Measurements from ENCODE around the gene DNAJC5G. TPM values are rescaled to one million over a fixed set of nuclear protein-coding genes. Genes with fewer than 3 reads are reported as not detected.

Gene DNAJC5G
- total and polyA plus RNA-seq, 2 of the 13 experiments (the other 11 are each of a cell fraction or from before 2014, with no cell fraction given): 0.05 TPM; not detected in 1

DNA sequence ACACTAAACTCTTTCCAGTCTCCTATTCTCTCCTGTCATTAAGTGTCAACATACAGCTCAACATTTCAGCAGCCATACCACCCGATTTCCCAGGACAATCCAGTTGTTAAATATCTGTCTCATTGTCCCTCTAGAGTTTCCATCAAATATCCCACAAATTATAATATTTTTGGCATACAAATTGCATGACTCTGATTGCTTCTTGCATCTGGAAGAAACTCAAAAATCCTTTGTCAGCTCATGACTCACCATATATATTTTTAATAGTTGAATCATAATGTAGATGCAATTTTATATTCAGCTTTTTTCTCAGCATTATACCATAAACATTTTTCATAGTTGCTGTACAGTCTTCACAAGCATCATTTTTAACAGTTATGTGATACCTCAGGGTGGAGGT lies 19.6 kb upstream of the DNAJC5G start (continued):
- TF ChIP-seq KDM5B (CRISPR knock-in tag; IDR thresholded peaks at IDR 0.05; ENCODE audit: borderline replicate concordance) (no peak), ZNF274 (CRISPR knock-in tag; IDR thresholded peaks at IDR 0.05) (no peak), TGIF2 (CRISPR knock-in tag; IDR thresholded peaks at IDR 0.05) (no peak), SAFB2 (CRISPR knock-in tag; IDR thresholded peaks at IDR 0.05; ENCODE audit: borderline replicate concordance, low read depth) (no peak), WIZ (CRISPR knock-in tag; IDR thresholded peaks at IDR 0.05) (no peak), ZBTB8A (CRISPR knock-in tag; IDR thresholded peaks at IDR 0.05; ENCODE audit: borderline replicate concordance, low read depth) (no peak), ZBTB7B (CRISPR knock-in tag; IDR thresholded peaks at IDR 0.05) (no peak), ZNF557 (CRISPR knock-in tag; IDR thresholded peaks at IDR 0.05) (no peak)
- TF ChIP-seq, protein P1, sequence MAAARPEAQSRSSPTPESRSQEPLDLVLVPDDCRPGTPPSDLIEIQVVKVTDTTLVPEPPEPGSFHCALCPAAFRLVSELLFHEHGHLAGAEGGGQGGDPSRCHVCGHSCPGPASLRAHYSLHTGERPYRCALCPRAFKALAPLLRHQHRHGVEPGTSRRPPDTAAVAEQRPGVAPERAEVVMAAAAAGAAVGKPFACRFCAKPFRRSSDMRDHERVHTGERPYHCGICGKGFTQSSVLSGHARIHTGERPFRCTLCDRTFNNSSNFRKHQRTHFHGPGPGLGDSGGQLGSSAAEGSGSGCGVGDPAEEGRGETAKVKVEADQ (CRISPR knock-in tag; IDR thresholded peaks at IDR 0.05; ENCODE audit: borderline replicate concordance): no peak
- TF ChIP-seq, protein P2, sequence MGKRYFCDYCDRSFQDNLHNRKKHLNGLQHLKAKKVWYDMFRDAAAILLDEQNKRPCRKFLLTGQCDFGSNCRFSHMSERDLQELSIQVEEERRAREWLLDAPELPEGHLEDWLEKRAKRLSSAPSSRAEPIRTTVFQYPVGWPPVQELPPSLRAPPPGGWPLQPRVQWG (CRISPR knock-in tag; IDR thresholded peaks at IDR 0.05; ENCODE audit: borderline replicate concordance, low read depth): no peak
- TF ChIP-seq, protein P3, sequence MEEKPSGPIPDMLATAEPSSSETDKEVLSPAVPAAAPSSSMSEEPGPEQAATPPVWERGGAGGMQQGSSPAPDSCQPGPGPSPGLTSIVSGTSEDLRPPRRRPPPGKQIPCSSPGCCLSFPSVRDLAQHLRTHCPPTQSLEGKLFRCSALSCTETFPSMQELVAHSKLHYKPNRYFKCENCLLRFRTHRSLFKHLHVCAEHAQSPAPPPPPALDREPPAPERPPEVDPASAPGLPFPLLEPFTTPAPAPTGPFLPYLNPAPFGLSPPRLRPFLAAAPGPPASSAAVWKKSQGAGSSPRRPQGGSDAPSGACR (CRISPR knock-in tag; IDR thresholded peaks at IDR 0.05): no peak

DNA sequence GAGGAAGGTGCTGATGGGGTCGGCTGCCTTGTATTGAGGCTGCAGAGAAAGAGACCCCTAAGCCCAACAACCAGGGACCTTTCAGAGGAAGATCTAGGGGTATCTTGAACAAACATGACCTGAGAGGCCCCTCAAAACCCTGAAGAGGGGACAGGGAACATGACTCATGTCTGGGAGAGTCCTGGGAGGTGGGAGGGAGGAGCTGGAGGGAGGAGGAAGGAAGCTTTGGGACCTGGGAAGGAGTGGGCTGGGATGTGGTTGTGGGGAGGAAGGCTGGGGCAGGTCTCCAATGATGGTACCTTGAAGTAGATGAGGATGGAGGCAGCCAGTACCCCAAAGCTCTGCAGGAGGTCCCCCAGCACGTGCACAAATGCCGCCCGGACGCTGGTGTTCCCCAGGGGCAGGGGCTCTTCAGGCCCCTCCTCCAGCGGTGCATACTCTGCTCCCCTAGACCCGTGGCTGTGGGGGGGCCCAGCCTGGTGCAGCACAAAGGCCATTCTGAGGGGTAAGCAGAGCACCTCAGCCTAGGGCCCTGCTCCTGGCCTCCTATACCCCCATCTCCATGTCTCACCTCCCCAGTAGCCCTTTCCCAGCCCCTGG lies 18.3 kb upstream of the DNAJC5G start:
- DNase-seq (ENCODE audit: low spot score): no peak
- CTCF ChIA-PET (ENCODE audit: low intra/inter-chr PET ratio, low total read pairs): no interaction called here
- intact Hi-C loops (cut with micrococcal nuclease; ENCODE audit: unreplicated experiment): loop anchor here (10.0 kb wide), 1 partner anchor 118 kb away; the partner anchor contains the start of genes EIF2B4 and SNX17
- Histone ChIP-seq H3K9ac (ENCODE audit: insufficient read depth, low read depth, low read length) (no peak overlapping the region), H3K27me3 (ENCODE audit: control insufficient read depth in 1 of 2, insufficient read depth in 2 of 2, low read length in 2 of 2) (peaks cover 6 to 24% of the 10 kb centered on the region in 2 experiments), H2AFZ (ENCODE audit: low read length) (no peak overlapping the region), H3K4me2 (ENCODE audit: low read depth, low read length) (no peak overlapping the region), H3K4me3 (replicated peaks in 1 of 3; ENCODE audit: insufficient read depth in 1 of 3, low read depth in 2 of 3, low read length in 3 of 3) (no peak overlapping the region), H3K79me2 (ENCODE audit: insufficient read depth, low read length) (no peaks in the 10 kb centered on the region), H3K4me1 (ENCODE audit: insufficient read depth, low read length) (no peaks in the 10 kb centered on the region), H3K9me3 (ENCODE audit: low read length) (no peaks in the 10 kb centered on the region), H4K20me1 (ENCODE audit: insufficient read depth, low read length) (no peaks in the 10 kb centered on the region), H3K27ac (ENCODE audit: extremely low read length, insufficient read depth, low read length) (no peak overlapping the region), H3K36me3 (replicated peaks in 1 of 2; ENCODE audit: control insufficient read depth in 1 of 2, insufficient read depth in 2 of 2, low read length in 2 of 2) (no peaks in the 10 kb centered on the region)
- BruUV-seq (replicated peaks): no TSS peak
- no peak for FAIRE-seq
- WGBS (ENCODE audit: low lambda C conversion rate): 61% methylated on average over 7 of the region's 7 CpGs
- in situ Hi-C loops (cut with HindIII; ENCODE audit: extremely low pct_ligation_motif_present, low pct_unique_long_range_greater_than_20kb): no loop called here
- POLR2A ChIA-PET: no interaction called here
- no peak for ATAC-seq
- TF ChIP-seq SRY (CRISPR knock-in tag; IDR thresholded peaks at IDR 0.05) (no peak), CENPX (CRISPR knock-in tag; IDR thresholded peaks at IDR 0.05) (no peak), ESRRA (CRISPR knock-in tag; IDR thresholded peaks at IDR 0.05; ENCODE audit: low read depth) (no peak), IRX3 (CRISPR knock-in tag; IDR thresholded peaks at IDR 0.05; ENCODE audit: borderline replicate concordance, low read depth) (no peak), PHF21A (CRISPR knock-in tag; IDR thresholded peaks at IDR 0.05) (no peak), ZNF615 (CRISPR knock-in tag; IDR thresholded peaks at IDR 0.05; ENCODE audit: borderline replicate concordance) (no peak), MBNL3 (CRISPR knock-in tag; conservative IDR thresholded peaks at IDR 0.05) (no peak), PCBP2 (optimal IDR thresholded peaks at IDR 0.05; ENCODE audit: low read depth, low read length, poor library complexity, severe bottlenecking) (no peak), ZNF577 (CRISPR knock-in tag; IDR thresholded peaks at IDR 0.05; ENCODE audit: borderline replicate concordance, low read depth) (no peak)
- TF ChIP-seq, protein P4, sequence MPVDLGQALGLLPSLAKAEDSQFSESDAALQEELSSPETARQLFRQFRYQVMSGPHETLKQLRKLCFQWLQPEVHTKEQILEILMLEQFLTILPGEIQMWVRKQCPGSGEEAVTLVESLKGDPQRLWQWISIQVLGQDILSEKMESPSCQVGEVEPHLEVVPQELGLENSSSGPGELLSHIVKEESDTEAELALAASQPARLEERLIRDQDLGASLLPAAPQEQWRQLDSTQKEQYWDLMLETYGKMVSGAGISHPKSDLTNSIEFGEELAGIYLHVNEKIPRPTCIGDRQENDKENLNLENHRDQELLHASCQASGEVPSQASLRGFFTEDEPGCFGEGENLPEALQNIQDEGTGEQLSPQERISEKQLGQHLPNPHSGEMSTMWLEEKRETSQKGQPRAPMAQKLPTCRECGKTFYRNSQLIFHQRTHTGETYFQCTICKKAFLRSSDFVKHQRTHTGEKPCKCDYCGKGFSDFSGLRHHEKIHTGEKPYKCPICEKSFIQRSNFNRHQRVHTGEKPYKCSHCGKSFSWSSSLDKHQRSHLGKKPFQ (CRISPR knock-in tag; IDR thresholded peaks at IDR 0.05; ENCODE audit: insufficient replicate concordance): no peak
